Activated naive CD4-positive, alpha-beta T cell treated with Interleukin-2 at 50 U/mL for 16 hours (primary cell): ENCODE measurements around the gene MRM1.

ENCODE experiments used
- DNase-seq: peaks from one replicate; pipeline ENCODE4 v3.0.0-alpha.2; 2020

Gene MRM1

GRCh38 chr17:36632916-36633771 lies 31.8 kb downstream of the MRM1 start:
- no peak for DNase-seq

DNA sequence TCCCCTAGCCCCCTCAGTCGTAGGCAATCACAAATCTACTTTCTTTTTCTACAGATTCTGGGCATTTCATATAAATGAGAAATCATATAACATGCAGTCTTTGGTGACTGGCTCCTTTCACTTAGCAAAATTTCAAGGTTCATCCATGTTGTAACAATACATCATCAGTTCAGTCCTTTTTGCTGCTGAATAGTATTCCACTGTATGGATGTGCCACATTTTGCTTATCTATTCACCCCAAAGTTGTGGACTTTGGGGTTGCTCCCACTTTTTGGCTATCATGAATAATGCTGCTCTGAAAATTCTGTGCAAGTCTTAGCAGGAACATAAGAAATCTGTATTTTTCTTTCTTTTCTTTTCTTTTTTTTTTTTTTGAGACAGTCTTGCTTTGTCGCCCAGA lies 39.0 kb downstream of the MRM1 start:
- no peak for DNase-seq

- no peak for DNase-seq
Observed at GRCh38 chr17:36640836-36641235, 39.5 kb downstream of the MRM1 start.

DNA sequence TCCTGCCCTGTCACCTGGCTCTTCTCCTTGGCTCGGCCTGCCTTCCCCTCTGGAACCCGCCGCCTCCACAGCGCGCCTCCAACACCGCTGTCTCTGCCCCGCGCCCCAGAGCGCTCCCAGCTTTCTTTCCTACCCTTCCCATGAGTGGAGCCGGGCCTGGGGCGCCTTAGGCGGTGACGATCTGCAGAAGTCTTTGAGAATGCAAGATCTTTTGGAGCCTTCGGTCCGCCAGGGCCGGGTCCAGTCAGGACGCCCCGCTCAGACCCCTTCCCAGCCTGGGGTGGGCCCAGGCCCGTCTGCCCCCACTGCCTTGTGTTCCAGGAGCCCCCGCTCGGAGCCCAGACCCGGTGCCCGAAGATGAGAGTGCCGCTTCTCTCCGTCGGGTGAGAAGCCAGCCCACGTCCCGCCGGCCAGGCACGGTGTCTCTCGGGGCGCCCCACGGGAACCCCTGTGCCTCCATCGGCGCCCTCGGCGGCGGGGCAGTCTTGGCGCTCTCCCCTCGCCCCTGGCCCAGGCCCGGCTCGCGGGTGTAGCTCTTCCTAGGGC lies 40.0 kb downstream of the MRM1 start:
- no peak for DNase-seq

DNA sequence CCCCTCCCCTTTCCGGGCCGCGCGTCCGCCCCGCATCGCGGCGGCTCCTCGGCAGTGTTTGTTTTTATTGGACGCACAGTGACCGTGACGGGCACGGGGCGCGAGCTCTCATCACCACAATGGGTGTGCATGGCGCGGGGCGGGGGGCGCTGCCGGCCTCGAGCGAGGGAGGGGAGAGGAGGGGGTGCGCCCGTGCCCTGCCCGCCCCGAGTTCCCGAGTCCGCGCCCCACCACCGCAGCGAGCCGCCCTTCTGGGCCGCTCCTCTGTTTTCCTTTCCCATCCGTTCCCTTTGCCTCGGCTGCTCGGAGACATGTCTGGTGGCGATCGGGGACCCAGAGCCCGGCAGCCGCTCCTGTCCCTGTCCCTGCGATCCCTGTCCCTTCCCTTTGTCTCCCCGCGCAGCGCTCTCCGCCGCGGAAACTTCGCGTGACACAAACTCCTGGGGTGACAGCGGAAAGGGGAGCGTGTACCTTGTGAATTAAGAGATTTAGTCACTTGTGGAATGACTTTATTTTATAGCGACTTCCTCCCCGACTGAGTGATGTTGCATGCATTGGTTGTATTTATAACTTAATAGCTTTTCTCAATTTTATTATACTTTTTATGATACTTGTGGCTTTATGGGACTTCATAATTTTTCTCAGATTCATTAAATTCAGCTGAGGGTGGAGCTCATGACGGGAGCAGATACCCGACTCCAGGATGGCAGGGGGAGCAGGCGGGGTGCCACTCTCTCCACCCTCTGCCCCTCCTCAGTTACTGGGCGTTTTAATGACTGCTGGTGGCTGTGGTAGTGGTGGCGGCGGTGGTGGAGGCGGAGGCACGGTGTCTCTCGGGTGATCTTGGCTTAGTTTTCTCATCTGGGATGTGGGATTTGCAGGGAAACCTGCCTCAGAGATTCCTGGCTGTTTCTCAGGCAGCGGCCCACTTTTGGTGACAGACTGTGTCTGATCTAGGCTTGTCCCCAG lies 40.8 kb downstream of the MRM1 start:
- peak; percentile 9 for DNase-seq

- no peak for DNase-seq
Observed at GRCh38 chr17:36643086-36643685, 41.8 kb downstream of the MRM1 start.

DNA sequence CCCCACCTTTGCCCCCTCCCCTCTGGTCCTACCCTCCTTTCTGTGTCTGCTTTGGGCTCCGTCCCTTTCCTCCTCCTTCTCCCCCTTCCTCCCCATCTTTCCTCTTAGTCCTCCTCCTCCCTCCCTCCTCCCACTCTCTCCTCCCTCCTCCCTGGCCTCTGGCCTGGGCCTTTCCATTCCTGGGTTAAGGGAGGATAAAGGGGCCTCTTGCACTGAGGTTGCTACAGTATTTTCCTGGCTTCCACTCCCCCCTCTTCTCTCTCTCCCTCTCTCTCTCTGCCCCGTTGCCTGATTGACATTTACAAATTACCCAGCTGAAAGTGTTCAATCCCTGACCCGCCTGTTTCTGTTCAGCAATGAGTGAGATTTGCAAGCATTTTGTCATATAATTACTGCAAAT lies 44.0 kb downstream of the MRM1 start:
- DNase-seq, result no peak

DNA sequence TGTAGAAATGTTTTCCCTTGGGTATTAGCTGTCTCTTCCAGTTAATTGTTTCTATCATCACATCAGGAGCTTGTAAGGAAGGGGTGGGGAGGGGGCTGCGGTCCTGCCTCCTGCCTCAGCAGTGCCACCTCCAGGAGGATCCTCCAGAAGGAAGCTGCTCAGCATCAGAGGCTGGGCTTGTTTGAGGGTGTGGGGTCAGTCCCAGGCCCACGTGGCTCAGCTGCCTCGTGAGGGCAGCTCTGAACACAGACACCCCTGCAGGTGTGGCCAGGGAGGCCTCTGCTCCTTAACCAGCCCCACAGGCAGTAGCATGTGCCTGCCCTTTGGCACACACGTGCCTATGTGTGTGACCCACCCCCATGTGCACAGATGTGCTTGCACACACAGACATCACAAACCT lies 46.3 kb downstream of the MRM1 start:
- DNase-seq, result no peak

- no peak for DNase-seq
Observed at GRCh38 chr17:36650096-36650775, 48.9 kb downstream of the MRM1 start.

GRCh38 chr17:36653374-36653773 lies 52.0 kb downstream of the MRM1 start:
- no peak for DNase-seq

DNA sequence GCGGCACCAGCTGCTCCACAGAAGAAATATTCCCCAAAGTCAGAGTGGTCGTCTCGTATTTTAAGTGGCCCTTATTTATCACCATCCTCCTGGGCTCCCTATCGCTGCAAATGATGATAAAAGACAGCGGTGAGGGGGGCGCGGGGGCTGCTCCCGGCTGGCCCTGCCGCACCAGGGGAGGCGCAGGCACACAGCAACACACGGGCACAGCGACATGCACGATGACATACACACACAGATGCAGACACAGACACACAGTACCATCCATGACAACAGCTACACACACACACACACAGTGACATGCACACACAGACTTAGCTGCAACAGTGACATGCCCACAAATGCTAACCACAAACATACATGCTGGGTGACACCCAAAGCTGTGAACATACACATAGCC lies 52.5 kb downstream of the MRM1 start:
- DNase-seq, result no peak

- DNase-seq, result no peak
Observed at GRCh38 chr17:36655726-36656125, 54.3 kb downstream of the MRM1 start.

- DNase-seq, result no peak
Observed at GRCh38 chr17:36657390-36657762, 56.0 kb downstream of the MRM1 start.

GRCh38 chr17:36657763-36658490 lies 56.5 kb downstream of the MRM1 start:
- DNase-seq, result no peak
